ENCODE results near the gene MSRB1.

MSRB1 gene

DNA sequence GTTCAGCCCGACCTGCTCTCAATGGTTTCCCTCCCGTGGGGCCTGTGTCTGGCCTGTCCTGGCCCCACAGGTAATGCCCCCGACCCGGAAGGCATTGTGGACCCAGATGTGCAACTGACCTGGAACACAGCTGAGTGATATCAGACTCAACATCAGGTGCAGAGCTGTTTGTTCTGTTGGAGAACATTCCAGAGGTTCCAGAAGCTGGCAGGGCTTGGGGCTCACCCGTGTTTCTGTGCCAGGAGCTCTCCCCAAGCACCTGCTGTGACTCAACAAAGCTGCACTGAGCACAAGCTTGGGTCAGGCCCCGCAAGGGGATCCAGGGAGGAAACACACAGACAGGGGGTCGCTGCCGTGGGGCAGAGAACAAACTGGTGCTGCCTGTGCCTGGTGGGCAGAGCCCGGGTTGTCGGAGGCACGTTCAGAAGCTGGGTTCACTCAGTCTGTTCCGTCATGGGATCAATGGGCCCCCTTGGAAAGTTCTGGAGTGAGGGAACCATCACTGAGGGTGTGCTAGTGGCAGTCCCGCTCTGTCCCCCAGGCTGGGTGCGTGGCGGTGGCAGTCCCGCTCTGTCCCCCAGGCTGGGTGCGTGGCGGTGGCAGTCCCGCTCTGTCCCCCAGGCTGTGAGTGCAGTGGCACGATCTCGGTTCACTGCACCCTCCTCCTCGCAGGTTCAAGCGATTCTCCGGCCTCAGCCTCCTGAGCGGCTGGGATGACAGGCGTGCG, 46.9 kb downstream of the MSRB1 start:
- no peak for DNase-seq

DNA sequence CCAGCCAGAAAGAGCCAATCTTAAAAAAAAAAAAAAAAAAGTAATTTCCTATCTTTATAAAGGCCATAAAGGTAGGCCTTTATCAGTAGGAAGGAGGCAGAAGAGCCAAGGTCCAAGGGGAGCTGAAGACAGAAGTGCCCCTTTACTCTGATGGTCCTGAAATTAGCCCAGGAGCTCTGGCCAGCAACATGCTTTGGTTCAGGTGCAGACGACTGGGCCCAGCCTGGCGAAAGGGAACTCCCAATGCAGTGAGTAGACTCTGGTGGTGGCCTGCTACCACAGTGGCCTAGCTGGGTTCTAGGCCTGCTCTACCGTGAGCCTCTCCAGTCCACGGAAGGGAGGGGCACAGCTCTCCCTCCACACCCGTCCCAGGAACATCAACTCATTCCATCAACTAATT, 47.9 kb downstream of the MSRB1 start:
- no peak for DNase-seq

DNA sequence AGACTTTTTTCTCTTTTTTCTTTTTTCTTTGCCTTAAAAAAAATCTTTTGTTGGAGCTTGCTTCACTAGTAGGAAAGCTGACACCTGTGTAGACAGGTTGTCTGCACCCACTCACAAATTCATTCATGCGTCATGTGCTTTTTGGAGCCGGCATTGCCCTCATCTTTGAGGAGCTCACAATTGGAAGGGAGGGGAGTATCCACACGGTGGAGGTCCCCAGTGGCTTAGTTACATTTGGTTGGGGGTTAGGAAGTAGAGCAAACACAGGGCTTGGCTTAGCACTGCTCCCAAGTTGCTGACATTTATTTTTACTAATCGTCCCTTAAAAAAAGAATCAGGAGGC, 52.3 kb downstream of the MSRB1 start:
- no peak for DNase-seq

DNA sequence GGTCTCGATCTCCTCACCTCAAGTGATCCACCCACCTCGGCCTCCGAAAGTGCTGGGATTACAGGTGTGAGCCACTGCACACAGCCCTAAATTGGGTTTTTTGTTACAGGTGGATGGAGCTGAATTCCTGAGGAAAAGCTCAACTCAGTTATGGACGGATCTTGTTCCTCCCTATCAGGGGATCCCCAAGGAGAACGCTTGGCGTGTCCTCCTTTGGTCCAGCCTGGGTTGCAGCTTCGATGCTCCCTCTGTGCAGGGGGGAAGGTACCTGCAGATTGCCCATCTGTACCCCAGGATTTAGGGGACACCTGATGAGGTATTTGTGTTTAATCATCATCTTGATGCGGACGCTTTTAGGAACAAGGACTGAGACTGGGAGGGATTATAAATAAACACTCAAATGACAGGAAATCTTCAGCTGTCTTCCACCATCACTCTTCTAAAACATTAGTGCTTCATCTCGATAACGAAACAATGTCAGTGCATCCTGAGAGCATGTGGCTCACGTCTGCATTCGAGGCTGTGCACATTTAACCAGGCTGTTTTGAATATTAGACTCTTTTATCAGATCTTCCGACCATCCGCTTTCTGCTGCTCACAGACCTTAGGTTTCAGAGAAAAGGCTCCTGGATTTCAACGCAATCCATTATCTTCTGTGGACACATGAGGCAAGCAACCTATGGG, 52.8 kb downstream of the MSRB1 start:
- no peak for DNase-seq

Measured in NCI-H1930 (cell line).